Glomerular visceral epithelial cell (primary cell): ENCODE data around the gene PRRT3.
"Not testable (repeated sequence)": the region's sequence is repeated elsewhere in the genome, so short reads cannot be mapped to it uniquely, and the experiment has no call there.

ENCODE experiments used
- DNase-seq: peaks from one replicate; pipeline ENCODE4 v3.0.0-alpha.2; 2016; ENCODE audit errors: extremely low spot score

PRRT3 gene

DNA sequence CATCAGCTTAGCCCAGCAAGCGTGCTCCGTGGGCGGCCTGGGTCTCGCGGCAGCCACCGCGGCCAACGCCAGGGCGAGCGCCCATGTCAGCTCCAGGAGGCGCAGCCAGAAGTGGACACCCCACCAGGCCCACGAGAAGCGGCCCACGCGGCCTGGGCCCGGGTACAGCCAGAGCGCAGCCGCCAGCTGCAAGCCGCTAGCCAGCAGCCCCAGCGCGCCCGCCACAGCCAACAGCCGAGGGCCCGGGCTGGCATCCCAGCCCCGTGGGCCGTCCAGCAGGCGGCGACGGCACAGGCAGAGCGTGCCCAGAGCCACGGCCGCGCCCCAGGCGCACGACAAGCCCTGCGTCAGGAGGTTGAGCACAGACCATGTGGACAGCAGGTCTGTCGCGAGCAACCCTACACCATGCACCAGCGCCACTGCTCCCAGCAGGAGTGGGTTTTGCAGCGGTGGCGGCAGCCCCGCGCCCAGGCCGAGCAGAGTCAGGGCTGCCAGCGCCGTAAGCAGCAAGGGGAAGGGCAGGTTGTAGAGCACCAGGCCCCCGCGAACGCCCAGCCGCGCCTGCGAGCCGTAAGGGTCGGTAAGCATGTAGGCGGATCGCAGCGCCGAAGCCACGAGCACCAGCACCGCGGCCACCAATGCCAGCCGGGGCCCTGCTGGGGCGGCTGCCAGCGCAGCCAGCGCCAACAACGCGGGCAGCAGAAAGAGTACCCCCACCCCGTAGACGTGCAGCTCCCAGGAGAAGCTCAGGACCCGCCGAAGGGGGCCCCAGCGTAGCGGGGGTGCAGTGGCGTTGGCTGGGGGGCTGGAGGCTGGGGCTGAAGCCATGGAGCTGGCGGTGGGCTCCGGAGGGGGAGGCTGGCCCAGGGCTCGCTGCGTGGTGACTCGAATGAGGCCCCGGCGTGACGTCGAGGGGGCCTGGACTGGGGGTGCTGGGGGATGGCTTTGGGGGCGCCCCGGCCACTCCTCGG, 4.9 kb downstream of the PRRT3 start:
- no peak for DNase-seq

DNA sequence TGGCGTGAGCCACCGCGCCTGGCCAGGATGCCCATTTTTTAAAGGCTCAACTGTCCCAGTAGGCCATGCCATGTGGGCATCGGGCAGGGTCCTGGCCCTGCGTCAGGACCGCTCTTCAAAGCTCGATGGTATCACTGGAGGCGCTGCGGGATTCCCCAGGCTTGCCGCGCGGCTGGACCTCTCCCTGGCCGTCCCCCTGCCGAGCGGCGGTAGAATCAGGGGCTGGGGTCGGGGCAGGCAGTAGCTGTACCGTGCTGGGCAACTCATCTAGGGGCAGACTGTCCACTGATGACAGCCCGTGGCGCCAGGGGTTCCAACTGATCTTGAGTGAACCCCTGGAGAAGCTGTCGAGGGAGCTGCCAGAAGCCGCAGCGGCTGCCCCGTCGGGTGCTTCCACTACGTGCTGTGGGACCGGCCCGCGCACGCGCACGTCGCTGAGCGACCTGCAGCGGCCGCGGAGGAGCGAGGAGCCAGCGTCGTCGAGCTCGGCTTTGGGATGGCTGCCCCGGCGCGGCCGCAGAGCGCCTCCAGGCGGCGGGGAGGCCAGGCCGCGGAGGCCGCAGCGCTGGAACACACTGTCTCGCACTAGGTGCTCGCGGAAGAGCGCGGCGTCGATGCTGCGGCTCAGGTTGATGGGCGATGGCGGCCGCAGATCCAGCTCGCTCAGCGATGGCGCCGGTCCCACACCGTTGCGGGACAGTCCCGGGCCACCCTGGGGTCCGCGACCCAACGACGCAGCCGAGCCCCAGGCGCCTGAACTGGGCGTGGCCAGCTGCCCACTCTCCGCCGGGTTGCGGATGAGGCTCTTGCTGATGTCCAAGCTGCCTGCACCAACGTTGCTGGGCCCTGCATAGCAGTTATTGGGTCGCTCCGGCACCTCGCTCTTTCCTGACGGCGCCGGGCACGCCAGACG, 5.8 kb downstream of the PRRT3 start:
- DNase-seq = peak; percentile 83

DNA sequence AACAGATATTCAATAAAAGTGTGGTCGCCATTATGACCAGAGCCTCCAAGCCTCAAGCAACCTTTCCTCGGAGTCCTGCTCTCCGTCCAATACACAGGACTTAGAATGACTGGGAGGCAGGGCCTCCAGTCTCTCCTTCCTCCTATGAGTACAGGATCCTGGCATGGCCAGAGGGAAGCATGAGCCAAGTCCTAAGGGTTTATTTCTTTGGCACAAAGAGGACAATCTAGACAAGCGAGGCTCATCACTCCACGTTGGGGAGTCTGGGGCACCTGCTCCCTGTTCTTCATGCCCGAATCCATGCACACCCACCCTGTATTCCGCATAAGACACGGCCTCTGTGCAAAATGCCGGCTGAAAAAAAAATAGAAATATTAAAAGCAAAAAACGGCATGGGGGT, 6.8 kb downstream of the PRRT3 start:
- DNase-seq = no peak

DNA sequence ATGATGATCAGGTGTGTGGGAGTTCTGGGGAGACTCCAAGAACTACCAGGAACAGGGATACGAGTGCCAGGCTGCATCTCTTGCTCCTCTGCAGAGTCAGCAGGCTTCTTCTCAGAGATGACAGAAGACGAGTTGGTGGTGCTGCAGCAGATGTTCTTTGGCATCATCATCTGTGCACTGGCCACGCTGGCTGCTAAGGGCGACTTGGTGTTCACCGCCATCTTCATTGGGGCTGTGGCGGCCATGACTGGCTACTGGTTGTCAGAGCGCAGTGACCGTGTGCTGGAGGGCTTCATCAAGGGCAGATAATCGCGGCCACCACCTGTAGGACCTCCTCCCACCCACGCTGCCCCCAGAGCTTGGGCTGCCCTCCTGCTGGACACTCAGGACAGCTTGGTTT, 7.9 kb downstream of the PRRT3 start:
- no peak for DNase-seq

DNA sequence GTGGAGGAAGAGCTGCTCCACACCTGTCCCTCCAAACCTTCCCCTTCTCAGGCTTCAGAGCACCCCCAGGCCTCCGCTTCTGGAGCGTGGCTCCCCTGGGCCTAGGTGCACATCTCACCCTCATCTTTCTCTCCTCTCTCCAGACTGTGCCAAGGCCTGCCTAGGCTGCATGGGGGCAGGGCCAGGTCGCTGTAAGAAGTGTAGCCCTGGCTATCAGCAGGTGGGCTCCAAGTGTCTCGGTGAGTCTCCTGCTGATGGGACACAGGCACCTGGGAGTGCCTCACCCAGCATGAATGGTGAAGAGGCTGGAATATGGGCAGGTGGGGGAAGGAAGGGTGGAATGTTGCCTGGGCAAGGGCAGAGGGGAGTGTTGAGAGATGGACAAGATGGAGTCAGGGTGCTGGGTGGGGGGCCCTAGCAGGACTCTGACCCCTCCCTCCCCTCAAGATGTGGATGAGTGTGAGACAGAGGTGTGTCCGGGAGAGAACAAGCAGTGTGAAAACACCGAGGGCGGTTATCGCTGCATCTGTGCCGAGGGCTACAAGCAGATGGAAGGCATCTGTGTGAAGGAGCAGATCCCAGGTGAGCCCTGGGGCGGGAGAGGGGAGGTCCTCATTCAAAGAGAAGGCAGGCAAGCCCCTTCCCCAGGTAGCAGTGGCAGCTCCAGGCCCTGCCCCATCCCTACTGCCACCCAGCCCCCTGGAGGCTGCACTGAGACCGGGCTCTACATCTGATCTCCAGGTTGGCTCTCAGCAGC, 9.1 kb downstream of the PRRT3 start:
- no peak for DNase-seq

DNA sequence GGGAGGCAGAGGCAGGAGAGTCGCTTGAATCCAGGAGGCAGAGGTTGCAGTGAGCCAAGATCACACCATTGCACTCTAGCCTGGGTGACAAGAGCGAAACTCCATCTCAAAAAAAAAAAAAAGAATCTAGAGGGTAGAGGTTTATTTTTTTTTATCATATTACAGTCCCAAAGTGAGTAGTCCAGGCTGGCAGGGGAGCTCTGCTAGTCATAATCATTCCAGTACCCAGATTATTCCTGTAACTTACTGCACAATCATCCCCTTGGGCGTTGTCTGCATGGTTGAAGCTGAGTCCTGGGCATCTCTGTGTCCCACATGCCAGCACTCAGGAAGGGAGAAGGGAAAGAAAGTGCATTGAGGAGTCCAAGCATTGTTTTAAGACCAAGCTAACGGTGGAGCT, 10.0 kb downstream of the PRRT3 start:
- DNase-seq = no peak

DNA sequence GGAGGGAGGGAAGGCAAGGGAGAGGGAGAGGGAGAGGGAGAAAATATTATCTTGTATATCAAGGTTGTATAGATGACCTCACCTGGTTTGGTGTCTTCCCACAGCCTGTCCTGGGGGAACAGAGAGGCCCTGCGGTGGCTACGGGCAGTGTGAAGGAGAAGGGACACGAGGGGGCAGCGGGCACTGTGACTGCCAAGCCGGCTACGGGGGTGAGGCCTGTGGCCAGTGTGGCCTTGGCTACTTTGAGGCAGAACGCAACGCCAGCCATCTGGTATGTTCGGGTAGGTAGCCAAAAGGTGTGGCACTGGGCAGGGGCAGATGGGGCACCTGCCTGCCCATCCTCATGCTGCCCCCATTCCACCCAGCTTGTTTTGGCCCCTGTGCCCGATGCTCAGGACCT, 11.5 kb downstream of the PRRT3 start:
- DNase-seq = no peak

DNA sequence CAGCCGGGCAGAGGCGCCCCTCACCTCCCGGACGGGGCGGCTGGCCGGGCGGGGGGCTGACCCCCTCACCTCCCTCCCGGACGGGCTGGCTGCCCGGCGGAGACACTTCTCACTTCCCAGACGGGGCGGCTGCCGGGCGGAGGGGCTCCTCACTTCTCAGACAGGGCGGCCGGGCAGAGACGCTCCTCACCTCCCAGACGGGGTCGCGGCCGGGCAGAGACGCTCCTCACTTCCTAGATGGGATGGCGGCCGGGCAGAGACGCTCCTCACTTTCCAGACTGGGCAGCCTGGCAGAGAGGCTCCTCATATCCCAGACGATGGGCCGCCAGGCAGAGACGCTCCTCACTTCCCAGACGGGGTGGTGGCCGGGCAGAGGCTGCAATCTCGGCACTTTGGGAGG, 12.3 kb downstream of the PRRT3 start:
- DNase-seq = not testable (repeated sequence)

DNA sequence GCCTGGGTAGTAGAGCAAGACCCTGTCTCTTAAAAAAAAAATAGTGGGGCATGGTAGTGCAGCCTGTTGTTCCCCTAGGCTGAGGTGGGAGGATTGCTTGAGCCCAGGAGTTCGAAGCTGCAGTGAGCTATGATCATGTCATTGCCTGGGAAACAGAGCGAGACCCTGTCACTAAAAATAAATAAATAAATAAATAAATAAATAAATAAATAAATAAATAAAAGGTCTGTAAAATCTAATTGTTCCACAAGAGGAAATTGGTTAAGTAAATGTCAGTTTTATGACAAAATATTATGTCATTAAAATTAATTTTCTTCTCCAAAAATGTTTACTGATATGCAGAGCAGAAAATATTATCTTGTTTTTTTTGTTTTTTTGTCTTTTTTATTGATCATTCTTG, 13.2 kb downstream of the PRRT3 start:
- DNase-seq = no peak

DNA sequence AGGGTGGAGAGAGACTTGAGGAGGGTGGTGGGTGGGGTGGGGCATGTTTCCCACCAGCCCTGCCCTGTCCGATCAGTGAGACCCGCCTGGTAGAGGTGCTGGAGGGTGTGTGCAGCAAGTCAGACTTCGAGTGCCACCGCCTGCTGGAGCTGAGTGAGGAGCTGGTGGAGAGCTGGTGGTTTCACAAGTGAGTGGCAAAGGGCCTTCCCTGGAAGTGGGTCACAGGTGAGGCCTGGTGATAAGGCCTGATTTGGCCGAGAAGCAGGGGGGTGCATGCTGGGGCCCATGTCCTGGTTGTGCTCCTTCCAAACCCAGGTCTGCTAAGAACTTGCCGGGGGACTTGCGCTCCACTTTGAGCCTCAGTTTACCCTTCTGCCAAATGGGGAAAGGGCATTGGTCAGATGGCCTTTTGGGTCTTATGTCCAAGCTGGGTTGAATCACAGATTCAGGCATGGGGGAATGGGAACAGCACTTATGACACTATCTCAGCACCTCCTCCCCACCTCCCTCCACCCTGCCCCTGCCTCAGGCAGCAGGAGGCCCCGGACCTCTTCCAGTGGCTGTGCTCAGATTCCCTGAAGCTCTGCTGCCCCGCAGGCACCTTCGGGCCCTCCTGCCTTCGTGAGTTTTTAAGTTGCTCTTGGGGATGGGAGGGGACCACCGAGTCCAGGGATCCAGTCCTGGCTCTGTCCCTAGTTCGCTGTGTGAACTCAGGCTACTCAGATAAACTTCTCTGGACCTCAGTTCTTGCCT, 14.5 kb downstream of the PRRT3 start:
- no peak for DNase-seq

DNA sequence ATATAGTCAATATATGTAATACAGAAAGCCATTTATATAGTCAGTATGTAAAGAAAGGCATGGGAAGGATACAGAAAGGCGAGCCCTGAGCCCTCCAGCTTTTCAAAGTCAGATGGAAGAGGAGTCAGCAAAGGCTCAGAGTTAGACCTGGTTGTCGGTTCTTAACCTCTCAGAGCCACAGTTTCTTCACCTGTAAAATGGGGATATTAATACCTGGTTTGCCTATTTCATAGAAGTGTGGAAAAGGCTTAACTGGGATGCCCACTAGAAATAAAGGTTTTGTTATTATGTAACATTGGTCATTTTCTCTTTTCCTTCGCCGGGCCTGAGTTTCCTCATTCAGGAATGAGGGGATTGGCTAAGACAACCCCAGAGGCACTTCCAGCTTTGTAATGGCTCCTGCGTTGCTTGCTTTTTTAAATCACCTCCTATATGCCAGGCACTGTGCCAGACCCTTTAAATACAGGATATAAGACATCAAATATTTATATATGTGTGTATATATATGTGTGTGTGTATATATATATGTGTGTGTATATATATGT, 16.2 kb downstream of the PRRT3 start:
- DNase-seq = no peak

DNA sequence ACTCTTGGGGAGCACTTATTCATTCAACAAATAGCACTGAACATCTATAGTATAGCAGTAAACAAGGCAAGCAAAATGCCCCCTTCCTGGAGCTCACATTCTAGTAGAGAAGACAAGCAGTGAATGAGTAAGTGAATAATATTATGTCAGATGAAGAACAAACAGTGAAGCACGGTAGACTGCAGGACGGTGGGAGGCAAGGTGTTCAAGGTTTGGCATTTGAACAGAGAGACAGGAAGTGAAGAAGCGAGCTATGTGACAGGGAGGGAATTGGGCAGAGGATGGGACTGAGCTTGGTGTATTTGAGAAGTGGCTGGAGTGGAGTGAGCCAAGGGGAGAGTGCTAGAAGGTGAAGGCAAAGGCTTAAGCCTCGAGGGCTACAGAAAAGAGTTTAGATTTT, 17.2 kb downstream of the PRRT3 start:
- no peak for DNase-seq

DNA sequence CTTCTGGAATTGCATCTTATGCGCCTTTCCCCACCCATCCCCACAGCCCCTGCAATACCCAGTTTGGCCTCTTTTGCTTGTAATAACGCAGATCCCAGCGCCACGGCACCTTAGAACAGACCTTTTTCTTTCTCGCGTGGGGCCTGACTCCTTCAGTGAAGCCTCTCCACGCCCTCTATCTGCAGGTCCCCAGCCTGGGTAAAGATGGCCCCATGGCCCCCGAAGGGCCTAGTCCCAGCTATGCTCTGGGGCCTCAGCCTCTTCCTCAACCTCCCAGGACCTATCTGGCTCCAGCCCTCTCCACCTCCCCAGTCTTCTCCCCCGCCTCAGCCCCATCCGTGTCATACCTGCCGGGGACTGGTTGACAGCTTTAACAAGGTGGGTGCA, 18.0 kb downstream of the PRRT3 start:
- DNase-seq = no peak

DNA sequence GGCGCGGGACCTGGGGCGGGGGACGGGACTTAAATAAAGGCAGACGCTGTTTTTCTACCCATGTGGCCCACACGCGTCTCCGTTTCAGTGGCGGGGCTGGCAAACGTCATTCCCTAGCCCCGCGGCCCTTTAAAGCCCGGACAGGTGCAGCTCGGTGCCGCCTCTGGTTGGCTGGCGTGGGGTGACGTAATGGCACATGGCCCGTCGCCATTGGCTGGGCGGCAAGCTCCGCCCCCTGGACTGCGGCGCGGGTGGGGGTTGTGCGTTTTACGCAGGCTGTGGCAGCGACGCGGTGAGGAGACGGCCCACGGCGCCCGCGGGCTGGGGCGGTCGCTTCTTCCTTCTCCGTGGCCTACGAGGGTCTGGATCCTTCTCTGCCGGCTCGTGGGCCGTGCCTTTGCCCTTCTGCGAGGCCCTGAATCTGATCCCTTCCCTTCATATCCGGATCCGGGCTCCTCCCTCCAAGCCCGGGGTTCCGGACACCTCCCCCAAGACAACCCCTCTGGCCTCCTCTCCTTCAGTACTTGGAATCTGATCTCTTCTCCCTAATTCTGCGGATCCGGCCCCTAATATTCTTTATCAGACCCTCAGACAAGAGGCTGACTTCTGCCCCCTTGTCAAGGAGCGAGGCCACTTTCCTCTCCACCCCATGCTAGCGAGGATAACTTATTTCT, 18.5 kb downstream of the PRRT3 start, which contains the start of gene CRELD1:
TSS of gene CRELD1 (plus strand) at position 274 of the 674 bp plus-strand sequence. CDS start 605 bp downstream, outside the sequence.
- DNase-seq = peak; percentile 91

DNA sequence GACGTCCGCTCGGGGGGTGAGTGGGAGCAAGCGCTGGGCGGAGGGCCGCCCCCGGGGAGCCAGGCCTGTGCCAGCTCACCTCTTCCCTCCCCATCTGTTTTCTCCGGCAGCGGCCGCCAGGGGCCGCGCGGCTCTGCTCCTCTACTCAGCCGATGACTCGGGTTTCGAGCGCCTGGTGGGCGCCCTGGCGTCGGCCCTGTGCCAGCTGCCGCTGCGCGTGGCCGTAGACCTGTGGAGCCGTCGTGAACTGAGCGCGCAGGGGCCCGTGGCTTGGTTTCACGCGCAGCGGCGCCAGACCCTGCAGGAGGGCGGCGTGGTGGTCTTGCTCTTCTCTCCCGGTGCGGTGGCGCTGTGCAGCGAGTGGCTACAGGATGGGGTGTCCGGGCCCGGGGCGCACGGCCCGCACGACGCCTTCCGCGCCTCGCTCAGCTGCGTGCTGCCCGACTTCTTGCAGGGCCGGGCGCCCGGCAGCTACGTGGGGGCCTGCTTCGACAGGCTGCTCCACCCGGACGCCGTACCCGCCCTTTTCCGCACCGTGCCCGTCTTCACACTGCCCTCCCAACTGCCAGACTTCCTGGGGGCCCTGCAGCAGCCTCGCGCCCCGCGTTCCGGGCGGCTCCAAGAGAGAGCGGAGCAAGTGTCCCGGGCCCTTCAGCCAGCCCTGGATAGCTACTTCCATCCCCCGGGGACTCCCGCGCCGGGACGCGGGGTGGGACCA, 19.2 kb downstream of the PRRT3 start:
- DNase-seq = peak; percentile 76

DNA sequence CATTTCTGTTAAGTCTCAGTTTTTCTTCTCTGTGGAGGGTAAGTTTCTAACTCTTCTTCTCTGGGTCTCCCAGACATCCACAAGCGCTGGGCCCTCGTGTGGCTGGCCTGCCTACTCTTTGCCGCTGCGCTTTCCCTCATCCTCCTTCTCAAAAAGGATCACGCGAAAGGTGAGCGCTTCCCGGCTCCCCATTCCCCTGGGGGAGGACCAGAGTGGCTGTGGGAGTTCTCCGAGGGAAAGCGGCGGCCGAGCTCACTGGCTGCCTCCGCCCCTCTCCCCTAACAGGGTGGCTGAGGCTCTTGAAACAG, 19.7 kb downstream of the PRRT3 start:
- no peak for DNase-seq

DNA sequence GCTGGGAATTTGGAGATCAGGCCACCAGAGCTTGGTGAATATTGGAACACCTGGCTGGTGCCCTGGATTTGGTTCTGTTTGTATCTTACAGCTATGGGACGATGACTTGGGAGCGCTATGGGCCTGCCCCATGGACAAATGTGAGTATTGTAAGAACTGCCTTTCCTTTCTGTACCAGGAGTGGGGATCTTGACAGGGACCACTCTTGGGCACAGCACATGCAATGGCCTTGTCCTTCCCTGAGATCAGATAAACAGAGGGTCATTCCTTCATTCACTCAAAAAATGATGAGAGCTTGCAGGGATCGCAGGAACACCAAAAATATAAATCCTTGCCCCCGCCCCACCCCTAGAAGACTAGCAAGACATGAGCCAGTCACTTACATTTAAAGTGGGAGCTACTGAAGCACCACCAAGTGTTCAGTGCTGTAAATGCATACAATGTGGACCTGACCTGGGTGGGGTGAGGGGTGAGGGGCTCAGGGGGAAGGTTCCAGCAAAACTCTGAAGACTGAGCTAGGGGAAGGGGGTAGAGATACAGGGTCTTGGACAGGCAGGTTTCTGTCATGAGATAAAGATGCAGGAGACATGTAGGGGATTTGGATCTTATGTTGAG, 21.3 kb downstream of the PRRT3 start:
- no peak for DNase-seq

DNA sequence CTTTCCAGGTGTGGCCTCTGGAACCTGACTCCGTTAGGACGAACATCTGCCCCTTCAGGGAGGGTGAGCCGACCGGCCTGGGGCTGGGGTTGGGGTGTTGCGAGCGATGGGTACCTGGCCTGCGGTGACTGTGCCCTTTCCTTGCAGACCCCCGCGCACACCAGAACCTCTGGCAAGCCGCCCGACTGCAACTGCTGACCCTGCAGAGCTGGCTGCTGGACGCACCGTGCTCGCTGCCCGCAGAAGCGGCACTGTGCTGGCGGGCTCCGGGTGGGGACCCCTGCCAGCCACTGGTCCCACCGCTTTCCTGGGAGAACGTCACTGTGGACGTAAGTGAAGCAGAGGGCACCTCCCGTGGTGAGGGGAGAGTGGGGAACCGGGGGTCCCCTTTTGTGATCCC, 24.1 kb downstream of the PRRT3 start:
- no peak for DNase-seq
